Upper lobe of right lung (tissue), 1 donor: ENCODE data around the gene PLK1. TPM values are rescaled to one million over a fixed set of nuclear protein-coding genes. Genes with fewer than 3 reads are reported as not detected.

Experiments
- ATAC-seq: fragments of 200-7000 bp; cut with Tn5 transposase; one replicate; pipeline ENCODE4 v1.9.1; 2020; ENCODE audit warnings: mild to moderate bottlenecking, moderate library complexity
- DNase-seq: peaks from one replicate; pipeline ENCODE4 v3.0.0-alpha.2; 2020
- H3K27ac ChIP-seq: fragments of 200-600 bp; one replicate; pipeline ENCODE4 v1.8.0; 2022
- H3K27me3 ChIP-seq: fragments of 200-600 bp; one replicate; pipeline ENCODE4 v1.8.0; 2022; ENCODE audit warnings: mild to moderate bottlenecking
- H3K36me3 ChIP-seq: fragments of 200-600 bp; one replicate; pipeline ENCODE4 v1.8.0; 2022
- H3K4me1 ChIP-seq: fragments of 200-600 bp; one replicate; pipeline ENCODE4 v1.8.0; 2022
- H3K4me3 ChIP-seq: fragments of 200-600 bp; one replicate; pipeline ENCODE4 v1.8.0; 2022; ENCODE audit warnings: mild to moderate bottlenecking
- H3K9me3 ChIP-seq: fragments of 200-600 bp; one replicate; pipeline ENCODE4 v1.8.0; 2022
- intact Hi-C: fragments of 100-400 bp; cut with DNase I; formaldehyde crosslinking; loops from one replicate; pipeline ENCODE4 v1.11.0; 2022
- total RNA-seq: library from RNA; stranded (reverse); fragmentation: NEBNext Ultra II Directional; extraction: Animal tissue kit (Norgen Biotek cat#: 25700); gene quantifications from one replicate; pipeline ENCODE4 v1.2.1, GENCODE V29; 2021
- TF ChIP-seq, protein P1 (sequence below): fragments of 200-600 bp; IDR thresholded peaks from one replicate; pipeline ENCODE4 v1.8.0; 2022; ENCODE audit warnings: antibody characterized with exemption
- donor health status: DM: no; HTN: yes; CAD: no; lungs with severe emphysema.

Gene PLK1
- total RNA-seq, 1 donor from 2014 or later = 1.8 TPM

DNA sequence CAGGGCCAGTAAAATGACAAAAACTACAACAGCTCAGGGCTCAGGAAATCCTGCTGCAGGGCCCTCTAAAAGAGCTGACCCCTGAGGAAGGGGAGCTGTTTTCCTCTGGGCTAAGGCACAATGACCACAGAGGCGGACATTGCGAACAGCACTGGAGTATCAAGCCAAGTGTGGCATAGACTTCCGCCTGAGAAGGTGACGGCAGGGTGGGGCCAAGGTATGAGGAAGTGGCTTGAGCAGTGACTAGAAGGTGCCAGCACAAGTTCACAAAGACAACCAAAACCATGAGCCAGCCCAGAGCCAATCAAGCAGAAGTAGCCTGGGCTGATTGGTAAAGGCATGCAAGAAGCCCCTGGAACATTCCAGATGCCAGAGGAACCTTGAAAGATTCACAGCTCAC, 20.4 kb downstream of the PLK1 start:
- DNase-seq (no peak), ATAC-seq (peak; percentile 70)
- no peaks in the 10 kb centered on the region for H3K4me1 ChIP-seq
- H3K27ac ChIP-seq = no peak overlapping the region
- H3K27me3 ChIP-seq = peaks cover 6% of the 10 kb centered on the region
- TF ChIP-seq, protein P1, sequence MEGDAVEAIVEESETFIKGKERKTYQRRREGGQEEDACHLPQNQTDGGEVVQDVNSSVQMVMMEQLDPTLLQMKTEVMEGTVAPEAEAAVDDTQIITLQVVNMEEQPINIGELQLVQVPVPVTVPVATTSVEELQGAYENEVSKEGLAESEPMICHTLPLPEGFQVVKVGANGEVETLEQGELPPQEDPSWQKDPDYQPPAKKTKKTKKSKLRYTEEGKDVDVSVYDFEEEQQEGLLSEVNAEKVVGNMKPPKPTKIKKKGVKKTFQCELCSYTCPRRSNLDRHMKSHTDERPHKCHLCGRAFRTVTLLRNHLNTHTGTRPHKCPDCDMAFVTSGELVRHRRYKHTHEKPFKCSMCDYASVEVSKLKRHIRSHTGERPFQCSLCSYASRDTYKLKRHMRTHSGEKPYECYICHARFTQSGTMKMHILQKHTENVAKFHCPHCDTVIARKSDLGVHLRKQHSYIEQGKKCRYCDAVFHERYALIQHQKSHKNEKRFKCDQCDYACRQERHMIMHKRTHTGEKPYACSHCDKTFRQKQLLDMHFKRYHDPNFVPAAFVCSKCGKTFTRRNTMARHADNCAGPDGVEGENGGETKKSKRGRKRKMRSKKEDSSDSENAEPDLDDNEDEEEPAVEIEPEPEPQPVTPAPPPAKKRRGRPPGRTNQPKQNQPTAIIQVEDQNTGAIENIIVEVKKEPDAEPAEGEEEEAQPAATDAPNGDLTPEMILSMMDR = no peak
- no peaks in the 10 kb centered on the region for H3K36me3 ChIP-seq
- intact Hi-C loops = no loop called here
- H3K4me3 ChIP-seq = no peak overlapping the region
- H3K9me3 ChIP-seq = no peaks in the 10 kb centered on the region

DNA sequence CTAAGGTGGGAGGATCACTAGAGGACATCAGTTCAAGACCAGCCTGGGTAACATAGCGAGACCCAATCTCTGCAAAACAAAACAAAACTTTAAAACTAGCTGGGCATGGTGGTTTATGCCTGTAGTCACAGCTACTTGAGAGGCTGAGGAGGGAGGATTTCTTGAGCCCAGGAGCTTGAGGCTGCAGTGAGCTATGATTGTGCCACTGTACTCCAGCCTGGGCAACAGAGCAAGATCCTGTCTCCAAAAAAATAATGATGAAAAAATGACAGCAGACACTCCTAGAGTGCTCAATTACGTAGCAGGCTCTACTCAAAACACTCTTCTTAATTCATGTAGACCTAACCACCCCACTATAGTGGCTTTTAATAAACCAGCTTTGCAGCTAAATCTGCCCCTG, 21.4 kb downstream of the PLK1 start:
- intact Hi-C loops = no loop called here
- ATAC-seq (no peak), DNase-seq (no peak)
- Histone ChIP-seq H3K9me3 (no peaks in the 10 kb centered on the region), H3K27ac (no peak overlapping the region), H3K4me1 (no peaks in the 10 kb centered on the region), H3K36me3 (no peaks in the 10 kb centered on the region), H3K27me3 (peaks cover 6% of the 10 kb centered on the region), H3K4me3 (no peak overlapping the region)
- TF ChIP-seq, protein P1 = no peak

DNA sequence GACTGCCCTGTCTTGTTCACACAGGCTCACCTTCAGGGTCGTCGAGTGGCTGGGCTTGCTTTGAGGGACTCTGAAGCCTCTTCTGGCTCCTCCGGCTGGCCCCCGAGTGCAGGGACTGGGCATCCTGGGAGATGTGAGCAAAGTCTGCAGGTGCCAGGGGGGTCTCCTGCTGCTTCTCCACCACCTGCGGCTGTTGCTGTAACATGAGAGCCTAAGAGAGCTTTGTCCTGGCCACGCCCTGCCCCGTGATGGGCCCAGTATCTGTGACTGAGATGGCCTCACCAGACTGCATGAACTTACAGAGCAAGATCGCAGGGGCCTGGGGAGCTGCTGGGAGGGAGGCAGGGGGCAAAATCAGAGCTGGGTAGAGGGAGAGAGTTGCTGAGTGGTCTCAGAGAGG, 21.8 kb downstream of the PLK1 start:
- no peak overlapping the region for H3K27ac ChIP-seq
- no peak overlapping the region for H3K4me3 ChIP-seq
- H3K4me1 ChIP-seq = no peaks in the 10 kb centered on the region
- ATAC-seq (no peak), DNase-seq (no peak)
- H3K36me3 ChIP-seq = no peaks in the 10 kb centered on the region
- H3K9me3 ChIP-seq = no peaks in the 10 kb centered on the region
- TF ChIP-seq, protein P1 = no peak
- peaks cover 6% of the 10 kb centered on the region for H3K27me3 ChIP-seq
- intact Hi-C loops = no loop called here

DNA sequence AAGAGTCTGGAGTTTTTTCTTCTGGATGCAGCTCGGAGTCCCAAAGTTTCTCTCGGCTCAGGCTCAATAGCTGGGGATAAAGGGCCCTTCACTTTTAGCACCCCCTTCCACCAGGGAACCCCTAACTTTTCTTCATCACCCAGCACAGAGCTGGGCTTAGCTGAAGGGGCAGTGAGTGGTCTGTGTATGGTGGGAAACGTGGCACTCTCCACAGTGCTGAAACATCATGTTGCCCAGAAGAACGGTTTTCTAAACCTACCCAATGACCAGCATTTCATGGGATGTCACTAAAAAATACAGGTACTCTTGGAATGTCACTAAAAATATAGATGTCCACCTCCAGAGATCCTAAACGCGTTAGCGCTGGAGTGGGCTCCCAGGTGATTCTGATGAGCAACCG, 22.4 kb downstream of the PLK1 start:
- TF ChIP-seq, protein P1 = no peak
- H3K27me3 ChIP-seq = peaks cover under 1% of the 10 kb centered on the region
- no peak for ATAC-seq

DNA sequence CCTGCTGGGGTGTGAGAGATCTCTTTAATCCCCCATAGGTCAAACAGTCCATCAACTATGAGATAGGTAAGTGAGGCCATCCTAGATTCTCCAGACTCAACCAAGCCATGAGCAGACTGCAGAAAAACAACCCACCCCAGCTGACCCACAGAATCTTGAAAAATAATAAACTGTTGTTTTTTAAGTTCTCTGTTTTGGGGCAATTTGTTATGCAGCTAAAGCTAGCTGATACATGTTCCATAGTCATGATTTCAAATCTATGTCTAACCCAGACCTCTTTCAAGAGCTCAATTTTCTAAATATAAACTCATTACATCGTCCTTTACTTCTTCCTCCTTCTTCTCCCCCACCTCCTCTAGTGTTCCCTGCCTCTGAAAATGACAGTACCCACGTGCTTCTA, 24.3 kb downstream of the PLK1 start:
- H3K27ac ChIP-seq = no peak overlapping the region
- intact Hi-C loops = no loop called here
- no peaks in the 10 kb centered on the region for H3K9me3 ChIP-seq
- no peaks in the 10 kb centered on the region for H3K4me1 ChIP-seq
- H3K36me3 ChIP-seq = no peaks in the 10 kb centered on the region
- H3K4me3 ChIP-seq = no peak overlapping the region
- DNase-seq (no peak), ATAC-seq (no peak)
- TF ChIP-seq, protein P1 = no peak
- no peaks in the 10 kb centered on the region for H3K27me3 ChIP-seq

More for the DNA sequence above, 22.4 kb downstream of the PLK1 start:
- Histone ChIP-seq H3K27ac (no peak overlapping the region), H3K36me3 (no peaks in the 10 kb centered on the region), H3K4me3 (no peak overlapping the region), H3K4me1 (no peaks in the 10 kb centered on the region), H3K9me3 (no peaks in the 10 kb centered on the region)
- no peak for DNase-seq
- intact Hi-C loops = no loop called here
